Forelimb muscle (tissue), 1 donor: Measurements from ENCODE around the gene TCF7L1. TPM values are rescaled to one million over a fixed set of nuclear protein-coding genes. Genes with fewer than 3 reads are reported as not detected.

Source experiments
- DNase-seq: peaks from one replicate; pipeline ENCODE4 v3.0.0-alpha.2; 2013; ENCODE audit warnings: low read depth
- polyA plus RNA-seq: library from polyadenylated mRNA; unstranded; fragments of 120-200 nt; gene quantifications from one replicate; pipeline ENCODE4 v1.2.1, GENCODE V29; 2013; ENCODE audit not compliant: insufficient read length

Gene TCF7L1
- polyA plus RNA-seq, 1 donor: 34.6 TPM

DNA sequence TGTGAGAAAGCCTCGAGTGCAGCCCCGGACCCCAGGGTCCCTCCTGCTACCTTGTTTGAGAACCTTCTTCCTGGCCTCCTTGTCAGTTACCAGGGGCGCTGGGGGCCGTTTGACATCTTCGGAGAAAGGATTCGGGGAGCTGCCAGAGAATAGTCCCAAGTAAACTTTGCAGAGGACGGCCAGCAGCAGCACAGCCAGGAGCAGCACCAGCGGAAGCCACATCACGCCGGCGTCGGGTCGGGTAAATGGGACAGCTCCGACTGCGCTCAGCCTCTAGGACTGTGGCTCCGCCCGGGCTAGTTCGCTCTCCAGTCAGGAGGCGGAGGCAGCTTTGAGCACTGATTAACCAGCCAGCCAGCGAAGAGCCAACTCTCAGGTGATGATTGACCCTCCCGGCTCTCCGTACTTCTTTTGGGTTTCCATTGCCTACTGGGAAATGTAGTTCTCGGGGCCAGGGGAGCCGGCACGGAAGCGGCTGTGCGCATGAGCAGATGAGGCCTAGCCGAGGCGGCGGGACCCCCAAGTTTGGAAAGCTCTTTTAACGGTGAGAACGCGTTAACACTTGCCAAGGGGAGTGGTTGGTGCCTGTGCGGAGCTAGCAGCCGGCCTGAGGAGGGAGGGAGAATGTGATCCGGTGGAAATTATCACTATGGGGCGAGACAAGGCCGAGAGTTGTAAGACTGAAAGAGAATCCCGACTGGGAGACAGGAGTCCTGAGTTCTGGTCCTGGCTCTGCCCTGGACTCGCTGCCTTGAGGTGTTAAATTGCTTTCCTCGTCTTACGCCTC, 221.3 kb downstream of the TCF7L1 start, which contains the start of the genes ELMOD3 and RETSAT:
TSS of gene ELMOD3 (plus strand) at position 484 of the 787 bp plus-strand sequence. CDS start 2,430 bp downstream, outside the sequence.
TSS of gene RETSAT (minus strand) at position 243 of the 787 bp plus-strand sequence. CDS start at position 222, 21 bp downstream.
- DNase-seq: peak; percentile 99

DNA sequence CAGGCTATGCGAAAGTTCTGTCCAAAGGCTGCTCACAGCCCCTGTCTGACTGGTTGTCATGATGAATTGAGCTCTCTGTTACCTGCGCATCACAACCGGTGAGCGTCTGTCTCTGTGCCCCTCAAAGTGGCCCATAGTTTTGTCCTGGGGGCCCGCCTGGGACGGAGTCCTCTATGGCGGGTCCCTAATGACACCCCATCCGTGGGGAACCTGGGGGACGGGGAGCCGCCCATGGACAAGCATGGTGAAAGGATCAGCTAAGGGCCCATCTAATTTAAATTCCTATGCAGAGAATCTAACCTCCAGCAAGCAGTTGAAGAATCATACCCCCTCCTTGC, 221.8 kb downstream of the TCF7L1 start:
- no peak for DNase-seq

DNA sequence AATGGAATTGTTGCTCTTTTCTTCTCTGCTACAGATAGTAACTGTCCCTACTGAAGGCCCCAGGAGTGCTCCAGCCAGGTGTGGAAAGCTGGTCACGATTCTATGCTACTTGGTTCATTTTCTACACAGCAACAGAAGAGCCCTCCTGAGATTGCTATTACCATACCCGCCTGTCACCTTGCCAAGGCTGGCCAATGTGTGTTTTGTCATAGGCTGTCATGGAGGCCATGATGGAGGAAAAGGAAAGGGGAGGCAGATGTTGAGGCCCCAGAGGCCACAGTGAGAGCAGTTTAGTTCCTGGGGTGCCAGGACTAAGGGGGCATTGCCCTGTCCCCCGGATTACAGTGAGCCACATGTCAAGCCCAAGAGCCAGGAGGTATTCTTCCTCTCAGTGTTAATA, 222.3 kb downstream of the TCF7L1 start:
- DNase-seq: no peak

DNA sequence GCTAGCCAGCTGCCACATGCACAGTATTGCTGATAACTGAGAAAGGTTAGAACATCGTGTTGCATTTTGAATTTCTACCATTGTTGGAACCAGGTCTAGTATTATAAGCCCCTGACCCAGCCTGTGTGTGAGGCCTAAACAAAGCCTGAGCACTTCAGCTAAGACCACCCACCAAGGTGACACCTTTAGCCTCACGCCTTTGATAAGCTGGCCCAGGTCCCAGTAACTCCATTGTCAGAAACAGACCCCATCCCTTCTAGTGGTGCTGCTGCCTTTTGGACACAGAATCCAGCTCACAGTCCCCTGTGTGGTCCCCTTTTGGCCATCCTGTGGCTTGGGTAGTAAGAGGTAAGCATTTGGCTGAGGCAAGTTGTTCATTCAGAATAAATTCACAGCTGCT, 223.0 kb downstream of the TCF7L1 start:
- DNase-seq: no peak

DNA sequence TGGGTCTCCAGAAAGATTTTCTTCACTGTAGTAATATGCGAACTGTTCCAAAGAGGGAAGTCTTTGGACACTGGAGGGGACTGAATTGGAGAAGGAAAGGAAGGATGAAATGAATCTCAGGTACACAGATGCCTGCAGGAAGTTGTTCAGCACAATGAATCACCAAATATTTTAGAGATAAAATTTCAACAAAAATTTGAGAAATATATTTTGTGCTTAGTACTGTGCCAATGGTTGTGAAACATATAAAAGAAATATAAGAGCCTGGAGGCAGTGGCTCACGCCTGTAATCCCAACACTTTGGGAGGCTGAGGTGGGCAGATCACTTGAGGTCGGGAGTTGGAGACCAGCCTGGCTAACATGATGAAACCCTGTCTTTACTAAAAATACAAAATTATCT, 224.5 kb downstream of the TCF7L1 start:
- DNase-seq: no peak

Other genes with a start within 250 kb of the TCF7L1 start
- gene TMSB10, start 227.7 kb upstream of the TCF7L1 start, polyA plus RNA-seq: 1,084 TPM
- 43.9 TPM for gene KCMF1, start 162.2 kb upstream of the TCF7L1 start, polyA plus RNA-seq
- gene TGOLN2, start 194.6 kb downstream of the TCF7L1 start, polyA plus RNA-seq: 54.4 TPM
- gene RETSAT, start 221.1 kb downstream of the TCF7L1 start, polyA plus RNA-seq: 12.6 TPM
- 15.5 TPM for gene ELMOD3, start 221.4 kb downstream of the TCF7L1 start, polyA plus RNA-seq